Body of pancreas (tissue), 4 donors: ENCODE data around the gene HIPK3. TPM values are rescaled to one million over a fixed set of nuclear protein-coding genes. Genes with fewer than 3 reads are reported as not detected.
"Not testable (repeated sequence)": the region's sequence is repeated elsewhere in the genome, so short reads cannot be mapped to it uniquely, and the experiment has no call there.

Experiments
- ATAC-seq: fragments of 150-250 bp; one replicate; pipeline ENCODE4 v1.9.1; 2016
- DNase-seq, 4 donors: peaks; one replicate each; pipeline ENCODE4 v3.0.0-alpha.2; 2019
- H3K27ac ChIP-seq, 4 donors: fragments of 200-600 bp; sonication (generic); 1 replicate in 3 of 4; 2 replicates in 1 of 4; pipeline versions ENCODE4 v1.5.1 to v1.6.1; 2016 to 2019; ENCODE audit warnings: mild to moderate bottlenecking in 1 of 4, mixed read lengths in 1 of 4, moderate library complexity in 1 of 4
- H3K27me3 ChIP-seq, 2 donors: fragments of 200-600 bp; sonication (generic); one replicate each; pipeline ENCODE4 v1.6.0; 2016; ENCODE audit warnings: mild to moderate bottlenecking in 1 of 2
- H3K36me3 ChIP-seq, 2 donors: fragments of 200-600 bp; sonication (generic); replicated peaks in 1 of 2; 2 replicates each; pipeline ENCODE4 v1.5.1; 2016; ENCODE audit warnings: low read depth in 2 of 2; ENCODE audit not compliant: insufficient read depth in 1 of 2
- H3K4me1 ChIP-seq: fragments of 200-600 bp; sonication (generic); one replicate; pipeline ENCODE4 v1.6.0; 2016
- H3K4me3 ChIP-seq, 2 donors: fragments of 200-600 bp; sonication (generic); 1 replicate in 1 of 2; 2 replicates in 1 of 2; pipeline ENCODE4 v1.5.1; 2016 to 2019
- H3K9me3 ChIP-seq, 3 donors: fragments of 200-600 bp; sonication (generic); 1 replicate in 2 of 3; 2 replicates in 1 of 3; pipeline ENCODE4 v1.5.1; 2016
- CTCF ChIP-seq, 7 experiments: fragments of 450-650 bp in 4 of 7; fragments of 200-600 bp in 3 of 7; sonication (generic) in 3 of 7; IDR thresholded peaks; one replicate each; pipeline ENCODE4 v1.5.1; 2016 to 2019; ENCODE audit warnings: antibody characterized with exemption in 7 of 7
- POLR2A ChIP-seq, 3 donors: fragments of 450-650 bp; IDR thresholded peaks; one replicate each; pipeline ENCODE4 v1.6.1; 2016; ENCODE audit warnings: antibody characterized with exemption in 3 of 3, mild to moderate bottlenecking in 2 of 3
- WGBS, 2 donors: methylation state at CpG; one replicate each; pipeline ENCODE4 v1.1.5; 2017; 5-methylcytosine and 5-hydroxymethylcytosine counted together
- intact Hi-C: fragments of 100-400 bp; cut with DNase I; formaldehyde crosslinking; loops from one replicate; pipeline ENCODE4 v1.15.1; 2023
- total RNA-seq, 2 donors: library from RNA; depleted of rRNA; stranded (reverse); fragments of >200 nt; gene quantifications; one replicate each; pipeline ENCODE4 v1.1.0, GENCODE V29; 2016

The HIPK3 gene
- total RNA-seq, 2 donors from 2014 or later = 51.7 to 57.1 TPM

- H3K4me3 ChIP-seq = no peak overlapping the region
- no peaks in the 10 kb centered on the region for H3K27me3 ChIP-seq
- H3K27ac ChIP-seq = peak overlapping the region in 2 of 4 donors; percentile 36 to 72
- no peaks in the 10 kb centered on the region for H3K4me1 ChIP-seq
- ATAC-seq (peak; percentile 63), DNase-seq (no peak)
- TF ChIP-seq CTCF (IDR thresholded peaks at IDR 0.05) (no peak), POLR2A (IDR thresholded peaks at IDR 0.05) (no peak)
- no peaks in the 10 kb centered on the region for H3K36me3 ChIP-seq
- intact Hi-C loops = no loop called here
- WGBS, 2 donors = 28 to 33% methylated on average over 5 of the region's 5 CpGs
- H3K9me3 ChIP-seq = no peaks in the 10 kb centered on the region
These were observed 45.6 kb upstream of the HIPK3 start for GRCh38 chr11:33211580-33211979.

- ATAC-seq = no peak
These were observed 43.0 kb upstream of the HIPK3 start for GRCh38 chr11:33214187-33214586.

GRCh38 chr11:33214767-33215166 is 42.4 kb upstream of the HIPK3 start:
- DNase-seq (no peak), ATAC-seq (no peak)
- intact Hi-C loops = no loop called here
- H3K4me3 ChIP-seq = no peak overlapping the region
- H3K27ac ChIP-seq = no peak overlapping the region
- no peak for TF ChIP-seq CTCF (IDR thresholded peaks at IDR 0.05)
- no peak for TF ChIP-seq POLR2A (IDR thresholded peaks at IDR 0.05)
- no peaks in the 10 kb centered on the region for H3K9me3 ChIP-seq
- H3K36me3 ChIP-seq = no peaks in the 10 kb centered on the region
- 70 to 89% methylated on average over 2 of the region's 2 CpGs for WGBS, 2 donors
- no peaks in the 10 kb centered on the region for H3K27me3 ChIP-seq
- H3K4me1 ChIP-seq = no peaks in the 10 kb centered on the region

More at GRCh38 chr11:33214187-33214586, 43.0 kb upstream of the HIPK3 start:
- Histone ChIP-seq H3K27ac (no peak overlapping the region), H3K27me3 (no peaks in the 10 kb centered on the region), H3K9me3 (no peaks in the 10 kb centered on the region), H3K4me3 (no peak overlapping the region), H3K4me1 (no peaks in the 10 kb centered on the region), H3K36me3 (no peaks in the 10 kb centered on the region)
- intact Hi-C loops = no loop called here
- TF ChIP-seq POLR2A (IDR thresholded peaks at IDR 0.05) = no peak
- TF ChIP-seq CTCF (IDR thresholded peaks at IDR 0.05) = no peak
- peak in 1 of 4 donors; percentile 8 for DNase-seq

- 39 to 53% methylated on average over 2 of the region's 2 CpGs for WGBS, 2 donors
- not testable (repeated sequence) for H3K27ac ChIP-seq, ATAC-seq
These were observed 40.5 kb upstream of the HIPK3 start for GRCh38 chr11:33216676-33217075.

GRCh38 chr11:33222052-33222750 is 35.0 kb upstream of the HIPK3 start:
- DNase-seq = no peak
- 71 to 74% methylated on average over 7 of the region's 7 CpGs for WGBS, 2 donors
- no peaks in the 10 kb centered on the region for H3K36me3 ChIP-seq
- H3K27ac ChIP-seq = no peak overlapping the region
- H3K27me3 ChIP-seq = no peaks in the 10 kb centered on the region
- no peak for ATAC-seq
- TF ChIP-seq CTCF (IDR thresholded peaks at IDR 0.05) = no peak
- no peak for TF ChIP-seq POLR2A (IDR thresholded peaks at IDR 0.05)
- no peaks in the 10 kb centered on the region for H3K4me1 ChIP-seq
- intact Hi-C loops = no loop called here
- H3K4me3 ChIP-seq = no peak overlapping the region
- H3K9me3 ChIP-seq = no peaks in the 10 kb centered on the region

More at GRCh38 chr11:33216676-33217075, 40.5 kb upstream of the HIPK3 start:
- H3K27me3 ChIP-seq, H3K36me3 ChIP-seq, H3K4me1 ChIP-seq, H3K9me3 ChIP-seq, DNase-seq, intact Hi-C loops, H3K4me3 ChIP-seq: not testable (repeated sequence)
